ENCODE results near the gene SPRED2.

Gene SPRED2

GRCh38 chr2:65416321-65416720 is 16.1 kb downstream of the SPRED2 start:
- H3K4me3 ChIP-seq (ENCODE audit: low read depth, low read length): no peak overlapping the region
- TF ChIP-seq POLR2A (IDR thresholded peaks at IDR 0.05; ENCODE audit: extremely low read depth, insufficient read length): no peak
- no peak for TF ChIP-seq MYC (IDR thresholded peaks at IDR 0.05; ENCODE audit: low read depth, low read length)
- no peak for TF ChIP-seq CTCF (IDR thresholded peaks at IDR 0.05; ENCODE audit: low read depth, low read length)
- TF ChIP-seq MAX (IDR thresholded peaks at IDR 0.05; ENCODE audit: low read depth, low read length): no peak
- no peak for DNase-seq (ENCODE audit: low read depth)

- DNase-seq (ENCODE audit: low read depth): no peak
- TF ChIP-seq POLR2A (IDR thresholded peaks at IDR 0.05; ENCODE audit: extremely low read depth, insufficient read length) (no peak), CTCF (IDR thresholded peaks at IDR 0.05; ENCODE audit: low read depth, low read length) (no peak), MYC (IDR thresholded peaks at IDR 0.05; ENCODE audit: low read depth, low read length) (no peak), MAX (IDR thresholded peaks at IDR 0.05; ENCODE audit: low read depth, low read length) (no peak)
- no peak overlapping the region for H3K4me3 ChIP-seq (ENCODE audit: low read depth, low read length)
These were observed 17.3 kb downstream of the SPRED2 start for GRCh38 chr2:65415091-65415490.

- no peak for DNase-seq (ENCODE audit: low read depth)
- H3K4me3 ChIP-seq (ENCODE audit: low read depth, low read length): no peak overlapping the region
- TF ChIP-seq MYC (IDR thresholded peaks at IDR 0.05; ENCODE audit: low read depth, low read length): no peak
- TF ChIP-seq MAX (IDR thresholded peaks at IDR 0.05; ENCODE audit: low read depth, low read length): no peak
- no peak for TF ChIP-seq POLR2A (IDR thresholded peaks at IDR 0.05; ENCODE audit: extremely low read depth, insufficient read length)
- TF ChIP-seq CTCF (IDR thresholded peaks at IDR 0.05; ENCODE audit: low read depth, low read length): no peak
These were observed 18.8 kb downstream of the SPRED2 start for GRCh38 chr2:65413610-65414009.

- TF ChIP-seq CTCF (IDR thresholded peaks at IDR 0.05; ENCODE audit: low read depth, low read length) (no peak), MYC (IDR thresholded peaks at IDR 0.05; ENCODE audit: low read depth, low read length) (no peak), POLR2A (IDR thresholded peaks at IDR 0.05; ENCODE audit: extremely low read depth, insufficient read length) (no peak), MAX (IDR thresholded peaks at IDR 0.05; ENCODE audit: low read depth, low read length) (no peak)
- DNase-seq (ENCODE audit: low read depth): no peak
- no peak overlapping the region for H3K4me3 ChIP-seq (ENCODE audit: low read depth, low read length)
These were observed 19.3 kb downstream of the SPRED2 start for GRCh38 chr2:65413106-65413505.

- TF ChIP-seq CTCF (IDR thresholded peaks at IDR 0.05; ENCODE audit: low read depth, low read length) (no peak), MAX (IDR thresholded peaks at IDR 0.05; ENCODE audit: low read depth, low read length) (no peak), MYC (IDR thresholded peaks at IDR 0.05; ENCODE audit: low read depth, low read length) (no peak), POLR2A (IDR thresholded peaks at IDR 0.05; ENCODE audit: extremely low read depth, insufficient read length) (no peak)
- H3K4me3 ChIP-seq (ENCODE audit: low read depth, low read length): no peak overlapping the region
- DNase-seq (ENCODE audit: low read depth): no peak
These were observed 21.2 kb downstream of the SPRED2 start for GRCh38 chr2:65411056-65411795.
